Spleen (tissue), 7 donors: ENCODE measurements around the gene SNCG.

Experiments used
- CTCF ChIP-seq, 11 experiments: fragments of 200-600 bp in 7 of 11; fragments of 450-650 bp in 4 of 11; sonication (generic) in 4 of 11; IDR thresholded peaks in 8 of 11; conservative IDR thresholded peaks in 3 of 11; 1 replicate in 7 of 11; 2 replicates in 4 of 11; pipeline versions ENCODE4 v1.4.0 to v1.8.0; 2016 to 2021; ENCODE audit warnings: antibody characterized with exemption in 11 of 11, inconsistent platforms in 4 of 11, mild to moderate bottlenecking in 1 of 11
- POLR2A ChIP-seq, 3 donors: fragments of 450-650 bp; IDR thresholded peaks; one replicate each; pipeline ENCODE4 v1.5.1; 2017; ENCODE audit warnings: antibody characterized with exemption in 3 of 3, mild to moderate bottlenecking in 1 of 3
- POLR2AphosphoS5 ChIP-seq, 3 donors: sonication (generic); formaldehyde crosslinking; IDR thresholded peaks; one replicate each; pipeline ENCODE4 v1.5.1; 2017; ENCODE audit warnings: antibody characterized with exemption in 3 of 3
- donor health status: DM: no; HTN: no; CAD: no; lungs with moderate emphysema.
- donor health status: DM: no; HTN: no; CAD: no.
- donor health status: DM: no; HTN: no; CAD: no.

- TF ChIP-seq CTCF (IDR thresholded peaks at IDR 0.05 in 8 of 11, conservative IDR thresholded peaks at IDR 0.05 in 3 of 11) (no peak), POLR2AphosphoS5 (IDR thresholded peaks at IDR 0.05) (no peak), POLR2A (IDR thresholded peaks at IDR 0.05) (no peak)
Measured at GRCh38 chr10:86960863-86961434, 2.5 kb downstream of the SNCG start.
